ENCODE data around the gene RNU2-63P.

DNA sequence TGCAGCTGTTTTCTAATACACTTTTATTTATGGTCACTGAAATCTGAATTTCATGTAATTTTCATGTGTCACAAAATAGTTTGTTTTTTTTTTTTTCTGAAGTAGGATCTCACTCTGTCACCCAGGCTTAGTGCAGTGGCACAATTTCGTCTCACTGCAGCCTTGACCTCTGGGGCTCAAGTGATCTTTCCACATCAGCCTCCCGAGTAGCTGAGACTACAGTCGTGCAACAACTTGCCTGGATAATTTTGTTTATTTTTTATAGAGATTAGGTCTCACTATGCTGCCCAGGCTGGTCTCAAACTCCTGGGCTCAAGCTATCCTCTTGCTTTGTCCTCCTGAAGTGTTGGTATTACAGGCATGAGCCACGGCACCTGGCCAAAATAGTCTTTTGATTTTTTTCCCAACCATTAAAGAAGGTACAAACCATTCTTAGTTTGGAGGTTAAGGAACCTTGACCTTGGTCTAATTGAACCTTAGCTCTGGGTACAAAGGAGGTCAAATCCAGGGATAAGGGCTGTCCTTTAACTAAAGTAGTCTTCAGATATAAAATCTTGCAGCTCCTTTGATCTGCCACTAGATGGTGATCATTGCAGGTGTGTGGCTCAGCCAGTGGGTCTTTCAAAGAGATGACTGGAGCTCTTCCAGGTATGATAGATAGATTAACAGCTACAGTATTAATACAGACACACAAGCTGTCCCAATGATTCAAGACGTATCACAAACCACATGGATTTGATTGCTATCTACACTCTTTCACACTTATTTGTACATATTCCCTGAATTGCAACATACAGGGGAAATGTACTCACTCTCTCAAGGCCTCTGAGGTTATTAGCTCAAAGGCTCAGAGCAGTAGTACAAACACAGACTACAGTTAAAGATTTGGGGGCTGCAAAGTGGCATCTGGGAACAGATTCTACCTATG lies 43.9 kb upstream of the RNU2-63P start:
- peak in 2 of 3 experiments; percentile 36 to 54 for TF ChIP-seq CTCF (IDR thresholded peaks at IDR 0.05)
- TF ChIP-seq POLR2A (IDR thresholded peaks at IDR 0.05) = no peak
